MM.1S (cell line): ENCODE data around the gene CXCR4.

ENCODE experiments used
- DNase-seq: peaks from one replicate; pipeline ENCODE4 v3.0.0-alpha.2; 2015
- H2AFZ ChIP-seq: fragments of 300-600 bp; sonication (generic); 2 replicates; pipeline ENCODE4 v1.6.0; 2016; ENCODE audit warnings: antibody characterized with exemption, low read length
- H3F3A ChIP-seq: fragments of 300-600 bp; sonication (generic); 2 replicates; pipeline ENCODE4 v1.6.1; 2016; ENCODE audit warnings: mild to moderate bottlenecking, antibody characterized with exemption, low read length, moderate library complexity, mixed read lengths; ENCODE audit not compliant: insufficient read depth
- H3K27ac ChIP-seq: fragments of 300-600 bp; sonication (generic); 2 replicates; pipeline ENCODE4 v1.5.1; 2016; ENCODE audit warnings: mild to moderate bottlenecking, low read length
- H3K27me3 ChIP-seq: fragments of 300-600 bp; sonication (generic); replicated peaks from 2 replicates; pipeline ENCODE4 v1.6.0; 2016; ENCODE audit warnings: low read length; ENCODE audit not compliant: insufficient read depth
- H3K36me3 ChIP-seq: fragments of 300-600 bp; sonication (generic); replicated peaks from 2 replicates; pipeline ENCODE4 v1.6.1; 2016; ENCODE audit warnings: mild to moderate bottlenecking, low read length, mixed read lengths; ENCODE audit not compliant: insufficient read depth
- H3K4me1 ChIP-seq: fragments of 300-600 bp; sonication (generic); 2 replicates; pipeline ENCODE4 v1.6.1; 2016; ENCODE audit warnings: low read length, mixed read lengths
- H3K4me2 ChIP-seq: fragments of 300-600 bp; sonication (generic); 2 replicates; pipeline ENCODE4 v1.6.0; 2016; ENCODE audit warnings: low read depth, low read length
- H3K4me3 ChIP-seq: fragments of 300-600 bp; sonication (generic); 2 replicates; pipeline ENCODE4 v1.5.1; 2016; ENCODE audit warnings: low read length, mixed read lengths
- H3K79me2 ChIP-seq: fragments of 300-600 bp; sonication (generic); 2 replicates; pipeline ENCODE4 v1.6.1; 2016; ENCODE audit warnings: mixed run types, low read length, mixed read lengths
- H3K9ac ChIP-seq: fragments of 300-600 bp; sonication (generic); 2 replicates; pipeline ENCODE4 v1.6.1; 2016; ENCODE audit warnings: low read length, mixed read lengths
- H3K9me2 ChIP-seq: fragments of 300-600 bp; sonication (generic); replicated peaks from 2 replicates; pipeline ENCODE4 v1.6.1; 2016; ENCODE audit warnings: mild to moderate bottlenecking, low read length, mixed read lengths; ENCODE audit not compliant: insufficient read depth
- H3K9me3 ChIP-seq: fragments of 300-600 bp; sonication (generic); replicated peaks from 2 replicates; pipeline ENCODE4 v1.6.1; 2016; ENCODE audit warnings: mild to moderate bottlenecking, low read length, mixed read lengths; ENCODE audit not compliant: insufficient read depth
- H4K20me1 ChIP-seq: fragments of 300-600 bp; sonication (generic); 2 replicates; pipeline ENCODE4 v1.6.1; 2016; ENCODE audit warnings: mild to moderate bottlenecking, low read length, moderate library complexity, mixed read lengths; ENCODE audit not compliant: insufficient read depth
- EZH2 ChIP-seq: fragments of 300-600 bp; sonication (generic); optimal IDR thresholded peaks from 2 replicates; pipeline ENCODE3; 2017; ENCODE audit warnings: low read depth, mild to moderate bottlenecking, antibody characterized with exemption, low read length, mixed read lengths
- EZH2phosphoT487 ChIP-seq: fragments of 300-600 bp; sonication (generic); IDR thresholded peaks from 2 replicates; pipeline ENCODE4 v1.6.1; 2018; ENCODE audit warnings: antibody characterized with exemption, low read length
- TF ChIP-seq, protein P1 (sequence below): fragments of 300-600 bp; sonication (generic); IDR thresholded peaks from 2 replicates; pipeline ENCODE4 v1.5.1; 2016; ENCODE audit warnings: antibody characterized with exemption, low read length, mixed read lengths

CXCR4 gene

DNA sequence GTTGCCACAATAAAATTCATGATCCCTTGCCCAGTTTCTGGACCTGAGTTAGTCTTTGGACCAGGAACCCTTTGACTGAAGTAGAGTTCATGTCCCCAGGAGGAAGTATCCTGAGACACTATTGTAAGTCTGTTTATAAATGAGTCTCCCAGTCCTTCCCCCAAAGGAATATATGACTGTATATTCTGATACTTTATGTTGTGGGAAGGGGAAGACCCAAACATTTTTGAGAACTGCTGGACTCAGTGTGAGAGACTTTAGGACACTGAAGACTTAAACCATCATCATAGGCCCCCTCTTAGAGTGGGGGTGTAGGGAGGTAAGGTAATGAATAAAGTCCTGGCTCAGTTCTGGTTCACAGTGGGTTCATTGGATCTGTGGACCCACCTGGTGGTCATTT is 28.6 kb upstream of the CXCR4 start:
- H3K4me3 ChIP-seq = no peak overlapping the region
- DNase-seq = no peak
- no peaks in the 10 kb centered on the region for H4K20me1 ChIP-seq
- peaks cover 1% of the 10 kb centered on the region; the same call in 1 of the 2 replicates for H3K27me3 ChIP-seq
- no peak overlapping the region for H3K27ac ChIP-seq
- H3K79me2 ChIP-seq = no peaks in the 10 kb centered on the region
- H3K9ac ChIP-seq = no peak overlapping the region
- TF ChIP-seq EZH2phosphoT487 = no peak
- TF ChIP-seq, protein P1, sequence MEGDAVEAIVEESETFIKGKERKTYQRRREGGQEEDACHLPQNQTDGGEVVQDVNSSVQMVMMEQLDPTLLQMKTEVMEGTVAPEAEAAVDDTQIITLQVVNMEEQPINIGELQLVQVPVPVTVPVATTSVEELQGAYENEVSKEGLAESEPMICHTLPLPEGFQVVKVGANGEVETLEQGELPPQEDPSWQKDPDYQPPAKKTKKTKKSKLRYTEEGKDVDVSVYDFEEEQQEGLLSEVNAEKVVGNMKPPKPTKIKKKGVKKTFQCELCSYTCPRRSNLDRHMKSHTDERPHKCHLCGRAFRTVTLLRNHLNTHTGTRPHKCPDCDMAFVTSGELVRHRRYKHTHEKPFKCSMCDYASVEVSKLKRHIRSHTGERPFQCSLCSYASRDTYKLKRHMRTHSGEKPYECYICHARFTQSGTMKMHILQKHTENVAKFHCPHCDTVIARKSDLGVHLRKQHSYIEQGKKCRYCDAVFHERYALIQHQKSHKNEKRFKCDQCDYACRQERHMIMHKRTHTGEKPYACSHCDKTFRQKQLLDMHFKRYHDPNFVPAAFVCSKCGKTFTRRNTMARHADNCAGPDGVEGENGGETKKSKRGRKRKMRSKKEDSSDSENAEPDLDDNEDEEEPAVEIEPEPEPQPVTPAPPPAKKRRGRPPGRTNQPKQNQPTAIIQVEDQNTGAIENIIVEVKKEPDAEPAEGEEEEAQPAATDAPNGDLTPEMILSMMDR = no peak
- TF ChIP-seq EZH2 = no peak
- no peaks in the 10 kb centered on the region for H3K9me2 ChIP-seq
- peaks cover 3% of the 10 kb centered on the region; the same call in 1 of the 2 replicates for H3F3A ChIP-seq
- no peak overlapping the region for H2AFZ ChIP-seq
- H3K9me3 ChIP-seq = no peaks in the 10 kb centered on the region
- H3K36me3 ChIP-seq = no peaks in the 10 kb centered on the region
- H3K4me1 ChIP-seq = peaks cover 9% of the 10 kb centered on the region
- no peak overlapping the region for H3K4me2 ChIP-seq

DNA sequence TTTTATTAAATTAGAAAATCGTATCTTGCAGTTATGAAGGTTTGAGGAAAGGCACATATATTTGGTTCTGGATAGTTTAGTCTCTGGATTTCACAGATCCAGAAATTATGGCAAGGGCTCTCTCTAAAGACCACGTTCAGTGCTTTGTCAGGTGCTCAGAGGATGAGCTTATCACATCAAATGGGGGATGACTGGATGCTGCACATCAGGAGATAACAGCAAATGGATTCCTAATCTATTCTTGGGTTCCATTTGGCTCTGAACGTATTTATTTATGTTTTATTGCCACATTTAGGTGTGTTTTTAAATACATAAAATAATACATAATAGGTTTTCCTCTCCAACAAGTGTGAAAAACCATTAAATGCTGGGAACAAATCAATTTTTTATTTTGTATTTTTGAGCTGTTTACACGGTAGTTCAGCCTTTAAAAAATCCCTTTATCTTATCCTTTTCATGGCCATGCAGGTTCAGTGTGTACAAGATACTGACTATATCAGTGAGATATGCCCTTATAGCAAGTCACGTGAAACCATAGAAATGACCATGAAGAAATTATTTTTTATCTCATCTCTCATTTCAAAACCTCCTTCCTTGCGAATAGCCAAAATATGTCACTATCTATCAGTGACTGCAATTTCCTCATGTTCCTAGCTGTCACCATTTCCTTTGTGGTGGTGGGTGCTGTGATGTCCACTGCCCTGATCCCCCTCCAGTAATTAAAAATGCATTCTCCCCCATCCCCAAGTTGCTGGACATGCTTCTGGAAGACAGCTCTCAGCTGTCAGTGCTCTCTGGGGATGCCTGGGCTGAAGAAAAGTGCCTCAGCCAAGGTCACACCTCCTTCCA is 25.9 kb upstream of the CXCR4 start:
- Histone ChIP-seq H3K36me3 (no peaks in the 10 kb centered on the region), H3K79me2 (no peaks in the 10 kb centered on the region), H3K9me2 (no peaks in the 10 kb centered on the region), H3K4me1 (peaks cover 6% of the 10 kb centered on the region), H3F3A (peaks cover 8% of the 10 kb centered on the region), H3K9ac (no peak overlapping the region), H3K9me3 (no peaks in the 10 kb centered on the region), H3K4me3 (no peak overlapping the region), H3K27me3 (peaks cover 11% of the 10 kb centered on the region), H4K20me1 (no peaks in the 10 kb centered on the region), H3K27ac (no peak overlapping the region), H2AFZ (no peak overlapping the region), H3K4me2 (no peak overlapping the region)
- no peak for DNase-seq
- TF ChIP-seq EZH2phosphoT487 (no peak), EZH2 (no peak)
- TF ChIP-seq, protein P1 = no peak

DNA sequence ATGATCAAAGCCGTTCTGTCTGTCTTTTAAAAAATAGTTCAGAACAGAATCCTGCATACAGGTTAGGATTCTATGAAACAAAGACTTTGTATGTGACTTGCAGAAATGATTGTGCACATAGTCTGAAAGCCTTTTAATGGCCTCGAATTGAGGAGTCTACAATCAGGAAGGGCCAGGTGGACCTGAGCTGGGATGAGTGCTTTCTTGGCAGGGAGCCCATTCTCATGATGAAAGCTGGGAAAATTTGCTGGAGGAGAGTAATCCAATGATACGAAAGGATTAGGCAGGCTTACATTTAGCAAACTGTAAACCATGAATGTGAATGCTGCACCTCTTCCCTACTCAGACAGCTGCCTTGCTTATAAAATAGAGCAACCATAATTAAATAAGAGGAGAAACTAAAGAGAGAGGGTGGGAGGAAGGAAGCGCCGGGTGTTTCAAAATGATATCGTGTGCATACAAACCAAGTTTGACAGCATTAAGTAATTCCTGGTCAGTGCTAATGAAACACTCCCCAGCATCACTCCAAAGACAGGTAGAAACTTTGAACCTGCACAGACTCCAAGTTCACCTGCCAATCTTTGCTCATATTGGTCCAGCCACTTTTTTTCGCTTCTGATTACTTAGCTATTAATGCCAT is 23.7 kb upstream of the CXCR4 start:
- Histone ChIP-seq H3K27me3 (peaks cover 11% of the 10 kb centered on the region), H3K9me2 (no peaks in the 10 kb centered on the region), H3K9me3 (no peaks in the 10 kb centered on the region), H3K4me3 (no peak overlapping the region), H2AFZ (no peak overlapping the region), H3K27ac (no peak overlapping the region), H4K20me1 (no peaks in the 10 kb centered on the region), H3K79me2 (no peaks in the 10 kb centered on the region), H3K4me2 (no peak overlapping the region), H3K4me1 (peaks cover 20% of the 10 kb centered on the region), H3F3A (peaks cover 15% of the 10 kb centered on the region), H3K9ac (no peak overlapping the region), H3K36me3 (no peaks in the 10 kb centered on the region)
- DNase-seq = no peak
- TF ChIP-seq, protein P1 = no peak
- TF ChIP-seq EZH2phosphoT487 = no peak
- no peak for TF ChIP-seq EZH2
